ENCODE measurements around the gene LITAFD. TPM values are rescaled to one million over a fixed set of nuclear protein-coding genes. Genes with fewer than 3 reads are reported as not detected.

Gene LITAFD
- total RNA-seq, 1 donor from 2014 or later = not detected

DNA sequence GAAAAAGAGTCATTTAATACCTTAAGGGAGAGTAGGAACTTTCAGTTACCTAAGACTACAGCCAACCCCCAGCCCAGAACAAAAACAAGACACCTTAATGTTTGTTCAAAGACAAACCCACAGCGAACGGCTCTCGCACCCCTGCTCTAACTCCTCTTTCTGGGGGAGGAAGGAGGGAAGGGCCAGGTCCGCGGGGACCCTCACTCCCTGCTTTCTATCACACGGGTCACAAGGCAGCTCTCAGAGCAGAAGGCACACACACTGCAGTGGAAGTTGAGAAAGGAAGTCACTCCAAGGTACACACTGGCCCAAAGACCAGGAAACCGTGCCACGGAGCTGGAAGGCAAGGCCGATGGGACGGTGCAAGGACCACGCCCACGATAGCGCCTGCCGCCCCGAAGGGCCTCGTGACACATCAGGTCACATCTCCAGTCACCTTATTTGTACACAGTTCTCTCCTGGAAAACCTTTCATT is 10.0 kb downstream of the LITAFD start:
- TF ChIP-seq, protein P1, sequence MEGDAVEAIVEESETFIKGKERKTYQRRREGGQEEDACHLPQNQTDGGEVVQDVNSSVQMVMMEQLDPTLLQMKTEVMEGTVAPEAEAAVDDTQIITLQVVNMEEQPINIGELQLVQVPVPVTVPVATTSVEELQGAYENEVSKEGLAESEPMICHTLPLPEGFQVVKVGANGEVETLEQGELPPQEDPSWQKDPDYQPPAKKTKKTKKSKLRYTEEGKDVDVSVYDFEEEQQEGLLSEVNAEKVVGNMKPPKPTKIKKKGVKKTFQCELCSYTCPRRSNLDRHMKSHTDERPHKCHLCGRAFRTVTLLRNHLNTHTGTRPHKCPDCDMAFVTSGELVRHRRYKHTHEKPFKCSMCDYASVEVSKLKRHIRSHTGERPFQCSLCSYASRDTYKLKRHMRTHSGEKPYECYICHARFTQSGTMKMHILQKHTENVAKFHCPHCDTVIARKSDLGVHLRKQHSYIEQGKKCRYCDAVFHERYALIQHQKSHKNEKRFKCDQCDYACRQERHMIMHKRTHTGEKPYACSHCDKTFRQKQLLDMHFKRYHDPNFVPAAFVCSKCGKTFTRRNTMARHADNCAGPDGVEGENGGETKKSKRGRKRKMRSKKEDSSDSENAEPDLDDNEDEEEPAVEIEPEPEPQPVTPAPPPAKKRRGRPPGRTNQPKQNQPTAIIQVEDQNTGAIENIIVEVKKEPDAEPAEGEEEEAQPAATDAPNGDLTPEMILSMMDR (IDR thresholded peaks at IDR 0.05) = no peak
- CTCF ChIA-PET = interaction anchor here (0.6 to 2.6 kb wide), 17 partner anchors 10 to 247 kb away, joined by 3 to 17 read pairs (median 5); partner anchors contain the start of genes CARHSP1, HAPSTR1 and LITAFD
- H3K27ac Mint-ChIP-seq = peak overlapping the region; percentile 91
- peaks cover 70% of the 10 kb centered on the region for H3K36me3 Mint-ChIP-seq (ENCODE audit: low read depth)
- H3K4me3 Mint-ChIP-seq = peak overlapping the region; percentile 68
- ATAC-seq (ENCODE audit: low read depth) (peak; percentile 5), DNase-seq (peak; percentile 34)
- H3K4me1 Mint-ChIP-seq = peaks cover 39% of the 10 kb centered on the region
- intact Hi-C loops (cut with micrococcal nuclease) = loop anchor here (5.0 to 10.0 kb wide), 2 partner anchors 1293 to 1975 kb away; partner anchors contain the start of gene GRIN2A
- H3K9me3 Mint-ChIP-seq = no peaks in the 10 kb centered on the region
- no peaks in the 10 kb centered on the region for H3K27me3 Mint-ChIP-seq
- POLR2A ChIA-PET = interaction anchor here (0.7 to 5.0 kb wide), 20 partner anchors 22 to 243 kb away, joined by 3 to 50 read pairs (median 6); partner anchors contain the start of genes CARHSP1, HAPSTR1, PMM2 and TMEM186

GRCh38 chr16:8893426-8893825 is 11.3 kb downstream of the LITAFD start:
- POLR2A ChIA-PET = interaction anchor here (0.7 to 5.0 kb wide), 3 partner anchors 23 to 115 kb away, joined by 3 to 50 read pairs (median 3); partner anchors contain the start of gene CARHSP1
- Mint-ChIP-seq H3K27me3 (no peaks in the 10 kb centered on the region), H3K9me3 (no peaks in the 10 kb centered on the region), H3K27ac (no peak overlapping the region), H3K4me3 (no peak overlapping the region), H3K36me3 (ENCODE audit: low read depth) (peaks cover 76% of the 10 kb centered on the region), H3K4me1 (peaks cover 38% of the 10 kb centered on the region)
- DNase-seq (no peak), ATAC-seq (ENCODE audit: low read depth) (no peak)
- CTCF ChIA-PET = interaction anchor here (0.7 to 1.7 kb wide), 4 partner anchors 8 to 43 kb away, joined by 3 to 6 read pairs (median 4); no protein-coding TSS in a partner anchor
- TF ChIP-seq, protein P1 (IDR thresholded peaks at IDR 0.05) = no peak
- intact Hi-C loops (cut with micrococcal nuclease) = loop anchor here (5.0 to 10.0 kb wide), 2 partner anchors 1291 to 1974 kb away; partner anchors contain the start of gene GRIN2A

GRCh38 chr16:8893976-8894690 is 12.0 kb downstream of the LITAFD start:
- peaks cover 83% of the 10 kb centered on the region for H3K36me3 Mint-ChIP-seq (ENCODE audit: low read depth)
- no peak for ATAC-seq (ENCODE audit: low read depth)

GRCh38 chr16:8894736-8895334 is 12.7 kb downstream of the LITAFD start:
- ChIA-PET POLR2A (interaction anchor here (0.7 kb wide), 1 partner anchor 48 kb away, joined by 3 read pairs; no protein-coding TSS in a partner anchor), CTCF (interaction anchor here (1.0 to 1.7 kb wide), 4 partner anchors 11 to 113 kb away, joined by 3 to 6 read pairs (median 4); no protein-coding TSS in a partner anchor)
- H3K27me3 Mint-ChIP-seq = no peaks in the 10 kb centered on the region
- ATAC-seq (ENCODE audit: low read depth) = no peak
- no peak overlapping the region for H3K27ac Mint-ChIP-seq
- no peak for DNase-seq
- peaks cover 88% of the 10 kb centered on the region for H3K36me3 Mint-ChIP-seq (ENCODE audit: low read depth)
- TF ChIP-seq, protein P1 (IDR thresholded peaks at IDR 0.05) = no peak
- no peaks in the 10 kb centered on the region for H3K9me3 Mint-ChIP-seq
- intact Hi-C loops (cut with micrococcal nuclease) = loop anchor here (5.0 to 10.0 kb wide), 2 partner anchors 1290 to 1972 kb away; partner anchors contain the start of gene GRIN2A
- peaks cover 38% of the 10 kb centered on the region for H3K4me1 Mint-ChIP-seq
- no peak overlapping the region for H3K4me3 Mint-ChIP-seq

More at GRCh38 chr16:8893976-8894690, 12.0 kb downstream of the LITAFD start:
- Mint-ChIP-seq H3K27ac (no peak overlapping the region), H3K4me1 (peaks cover 38% of the 10 kb centered on the region), H3K4me3 (no peak overlapping the region), H3K9me3 (no peaks in the 10 kb centered on the region), H3K27me3 (no peaks in the 10 kb centered on the region)
- intact Hi-C loops (cut with micrococcal nuclease) = loop anchor here (5.0 to 10.0 kb wide), 2 partner anchors 1291 to 1973 kb away; partner anchors contain the start of gene GRIN2A
- DNase-seq = no peak
- CTCF ChIA-PET = interaction anchor here (0.7 to 1.7 kb wide), 4 partner anchors 8 to 42 kb away, joined by 3 to 6 read pairs (median 4); no protein-coding TSS in a partner anchor
- POLR2A ChIA-PET = interaction anchor here (0.7 to 5.0 kb wide), 3 partner anchors 24 to 48 kb away, joined by 3 to 50 read pairs (median 3); partner anchors contain the start of gene CARHSP1
- TF ChIP-seq, protein P1 (IDR thresholded peaks at IDR 0.05) = no peak
